Measurements from ENCODE around the gene RAB6B.

RAB6B gene

DNA sequence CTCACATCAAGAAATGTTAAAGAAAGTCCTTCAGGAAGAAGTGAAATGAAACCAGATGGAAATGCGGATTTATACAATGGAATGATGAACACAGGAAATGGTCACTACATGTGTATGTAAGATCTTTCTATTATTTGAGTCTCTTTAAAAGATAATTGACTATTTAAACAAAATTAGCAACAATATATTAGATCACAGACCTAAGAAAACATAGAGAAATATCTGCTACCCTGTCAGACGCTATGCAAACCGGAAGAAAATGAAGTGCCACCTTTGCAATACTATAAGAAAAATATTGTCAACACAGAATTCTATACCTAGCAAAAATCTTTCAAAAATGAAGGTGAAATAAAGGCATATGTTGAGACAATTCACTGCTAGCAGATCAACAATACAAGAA lies 17.2 kb downstream of the RAB6B start:
- Histone ChIP-seq H3K9me3 (peaks cover 0 to 12% (median 4%) of the 10 kb centered on the region in 3 donors), H3K4me1 (peaks cover 0 to 6% (median 0%) of the 10 kb centered on the region in 4 donors), H3K36me3 (no peaks in the 10 kb centered on the region), H3K27ac (no peak overlapping the region), H3K4me3 (no peak overlapping the region), H3K27me3 (no peaks in the 10 kb centered on the region)
- TF ChIP-seq, protein P1, sequence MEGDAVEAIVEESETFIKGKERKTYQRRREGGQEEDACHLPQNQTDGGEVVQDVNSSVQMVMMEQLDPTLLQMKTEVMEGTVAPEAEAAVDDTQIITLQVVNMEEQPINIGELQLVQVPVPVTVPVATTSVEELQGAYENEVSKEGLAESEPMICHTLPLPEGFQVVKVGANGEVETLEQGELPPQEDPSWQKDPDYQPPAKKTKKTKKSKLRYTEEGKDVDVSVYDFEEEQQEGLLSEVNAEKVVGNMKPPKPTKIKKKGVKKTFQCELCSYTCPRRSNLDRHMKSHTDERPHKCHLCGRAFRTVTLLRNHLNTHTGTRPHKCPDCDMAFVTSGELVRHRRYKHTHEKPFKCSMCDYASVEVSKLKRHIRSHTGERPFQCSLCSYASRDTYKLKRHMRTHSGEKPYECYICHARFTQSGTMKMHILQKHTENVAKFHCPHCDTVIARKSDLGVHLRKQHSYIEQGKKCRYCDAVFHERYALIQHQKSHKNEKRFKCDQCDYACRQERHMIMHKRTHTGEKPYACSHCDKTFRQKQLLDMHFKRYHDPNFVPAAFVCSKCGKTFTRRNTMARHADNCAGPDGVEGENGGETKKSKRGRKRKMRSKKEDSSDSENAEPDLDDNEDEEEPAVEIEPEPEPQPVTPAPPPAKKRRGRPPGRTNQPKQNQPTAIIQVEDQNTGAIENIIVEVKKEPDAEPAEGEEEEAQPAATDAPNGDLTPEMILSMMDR (IDR thresholded peaks at IDR 0.05), result no peak
- no peak for DNase-seq
- intact Hi-C loops (cut with DNase I; ENCODE audit: low total_unique reads), result no loop called here

DNA sequence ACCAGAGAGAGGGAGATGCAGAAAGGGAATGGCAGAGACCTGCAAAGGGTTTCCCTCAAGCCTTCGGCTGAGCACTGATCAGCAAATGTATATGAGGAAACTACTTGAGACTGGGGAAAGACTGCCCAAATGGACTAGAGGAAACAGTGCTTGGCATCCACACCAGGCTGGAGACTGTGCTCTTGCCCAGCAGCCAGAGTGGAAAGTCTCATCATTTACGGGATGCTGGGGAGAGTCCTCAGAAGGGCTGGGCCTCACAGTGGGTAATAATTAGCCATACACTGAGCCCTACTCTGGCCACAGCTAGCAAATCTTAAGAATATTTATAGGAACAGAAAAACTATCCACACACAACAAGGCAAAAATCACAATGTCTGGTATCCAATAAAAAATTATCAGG lies 18.5 kb downstream of the RAB6B start:
- TF ChIP-seq, protein P1 (IDR thresholded peaks at IDR 0.05), result no peak
- Histone ChIP-seq H3K27ac (no peak overlapping the region), H3K4me1 (no peaks in the 10 kb centered on the region), H3K9me3 (peaks cover 0 to 12% (median 4%) of the 10 kb centered on the region in 3 donors), H3K4me3 (no peak overlapping the region), H3K36me3 (no peaks in the 10 kb centered on the region), H3K27me3 (no peaks in the 10 kb centered on the region)
- no peak for DNase-seq
- intact Hi-C loops (cut with DNase I; ENCODE audit: low total_unique reads), result no loop called here

DNA sequence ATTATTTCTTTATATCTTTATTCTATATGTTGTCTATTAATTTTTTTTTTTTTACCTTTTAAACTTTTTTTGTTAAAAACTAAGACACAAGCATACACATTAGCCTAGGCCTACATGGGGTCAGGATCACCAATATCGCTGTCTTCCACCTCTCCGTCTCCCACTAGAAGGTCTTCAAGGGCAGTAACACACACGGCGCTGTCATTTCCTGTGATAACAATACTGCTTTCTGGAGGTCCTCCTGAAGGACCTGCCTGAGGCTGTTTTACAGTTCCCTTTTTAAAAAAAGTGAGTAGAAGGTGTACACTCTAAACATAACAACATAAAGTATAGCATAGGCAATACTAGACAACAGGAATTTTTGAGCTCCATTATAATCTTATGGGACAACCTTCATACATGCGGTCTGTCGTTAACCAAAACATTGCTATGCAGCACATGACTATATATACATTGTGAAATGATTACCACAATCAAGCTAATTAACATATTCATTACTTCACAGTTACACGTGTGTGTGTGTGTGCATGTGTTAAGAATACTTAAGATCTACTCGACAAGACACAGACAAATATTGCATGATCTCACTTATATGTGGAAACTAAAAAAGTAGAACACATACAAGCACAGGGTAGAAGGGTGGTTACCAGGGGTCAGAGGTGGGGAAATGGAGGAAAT lies 20.8 kb downstream of the RAB6B start:
- no peaks in the 10 kb centered on the region for H3K36me3 ChIP-seq
- no peaks in the 10 kb centered on the region for H3K4me1 ChIP-seq
- peaks cover 0 to 12% (median 4%) of the 10 kb centered on the region in 3 donors for H3K9me3 ChIP-seq
- no peak for DNase-seq
- no peaks in the 10 kb centered on the region for H3K27me3 ChIP-seq
- H3K27ac ChIP-seq, result no peak overlapping the region
- TF ChIP-seq, protein P1 (IDR thresholded peaks at IDR 0.05), result no peak
- H3K4me3 ChIP-seq, result no peak overlapping the region
- intact Hi-C loops (cut with DNase I; ENCODE audit: low total_unique reads), result no loop called here

DNA sequence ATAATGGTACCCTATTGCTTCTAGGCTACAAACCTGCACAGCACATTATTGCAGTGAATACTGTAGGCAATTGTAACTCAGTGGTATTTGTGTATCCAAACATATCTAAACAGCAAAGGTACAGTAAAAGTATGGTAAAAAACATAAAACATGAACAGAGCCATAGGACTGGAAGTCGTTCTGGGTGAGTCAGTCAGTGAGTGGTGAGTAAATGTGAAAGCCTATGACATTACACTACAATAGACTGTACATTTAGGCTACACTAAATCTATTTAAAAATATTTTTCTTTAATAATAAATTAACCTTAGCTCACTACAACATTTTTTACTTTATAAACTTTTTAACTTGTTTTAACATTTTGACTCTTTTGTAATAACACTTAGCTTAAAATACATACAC lies 21.3 kb downstream of the RAB6B start:
- TF ChIP-seq, protein P1 (IDR thresholded peaks at IDR 0.05), result no peak
- DNase-seq, result no peak
- peaks cover 0 to 12% (median 4%) of the 10 kb centered on the region in 3 donors for H3K9me3 ChIP-seq
- H3K4me3 ChIP-seq, result no peak overlapping the region
- no peaks in the 10 kb centered on the region for H3K36me3 ChIP-seq
- no peaks in the 10 kb centered on the region for H3K27me3 ChIP-seq
- no peak overlapping the region for H3K27ac ChIP-seq
- H3K4me1 ChIP-seq, result no peaks in the 10 kb centered on the region
- intact Hi-C loops (cut with DNase I; ENCODE audit: low total_unique reads), result no loop called here

- TF ChIP-seq, protein P1 (IDR thresholded peaks at IDR 0.05), result no peak
- Histone ChIP-seq H3K27ac (no peak overlapping the region), H3K27me3 (no peaks in the 10 kb centered on the region), H3K4me1 (no peaks in the 10 kb centered on the region), H3K9me3 (peaks cover 0 to under 1% (median 0%) of the 10 kb centered on the region in 3 donors), H3K4me3 (no peak overlapping the region), H3K36me3 (no peaks in the 10 kb centered on the region)
- intact Hi-C loops (cut with DNase I; ENCODE audit: low total_unique reads), result no loop called here
- DNase-seq, result no peak
Observed at GRCh38 chr3:133872781-133873180, 22.9 kb downstream of the RAB6B start.
